Prostate gland (tissue), 2 donors: Measurements from ENCODE around the gene CDH16.

Experiments
- CTCF ChIP-seq, 4 experiments: fragments of 200-600 bp in 2 of 4; fragments of 450-650 bp in 2 of 4; sonication (generic) in 2 of 4; IDR thresholded peaks; 1 replicate in 3 of 4; 2 replicates in 1 of 4; pipeline ENCODE4 v1.5.1; 2016 to 2019; ENCODE audit warnings: antibody characterized with exemption in 4 of 4, mild to moderate bottlenecking in 2 of 4, moderate library complexity in 2 of 4
- POLR2AphosphoS5 ChIP-seq: sonication (generic); formaldehyde crosslinking; IDR thresholded peaks from one replicate; pipeline ENCODE4 v1.6.1; 2017; ENCODE audit warnings: antibody characterized with exemption

- TF ChIP-seq POLR2AphosphoS5 (no peak), CTCF (IDR thresholded peaks at IDR 0.05) (no peak)
Measured at GRCh38 chr16:66946974-66947301, 28.3 kb upstream of the CDH16 start.
